ENCODE results near the gene ATF2.
"Not testable (repeated sequence)": the region's sequence is repeated elsewhere in the genome, so short reads cannot be mapped to it uniquely, and the experiment has no call there.

The ATF2 gene

GRCh38 chr2:175097297-175097696, 70.7 kb downstream of the ATF2 start:
- no peak for DNase-seq

GRCh38 chr2:175084117-175084516, 83.9 kb downstream of the ATF2 start:
- DNase-seq = not testable (repeated sequence)

- no peak for DNase-seq
Measured at GRCh38 chr2:175080479-175080878, 87.5 kb downstream of the ATF2 start.

- no peak for DNase-seq
Measured at GRCh38 chr2:175076272-175076671, 91.7 kb downstream of the ATF2 start.

GRCh38 chr2:175074478-175074877, 93.5 kb downstream of the ATF2 start:
- no peak for DNase-seq

- no peak for DNase-seq
Measured at GRCh38 chr2:175068534-175068933, 99.5 kb downstream of the ATF2 start.

GRCh38 chr2:175066411-175066810, 101.6 kb downstream of the ATF2 start:
- no peak for DNase-seq

- no peak for DNase-seq
Measured at GRCh38 chr2:175064797-175065196, 103.2 kb downstream of the ATF2 start.

- no peak for DNase-seq
Measured at GRCh38 chr2:175063741-175064140, 104.3 kb downstream of the ATF2 start.

GRCh38 chr2:175062787-175063585, 105.0 kb downstream of the ATF2 start:
- DNase-seq = no peak

GRCh38 chr2:175057078-175057685, 110.8 kb downstream of the ATF2 start:
- no peak for DNase-seq

GRCh38 chr2:175055993-175056392, 112.0 kb downstream of the ATF2 start:
- no peak for DNase-seq

- DNase-seq = no peak
Measured at GRCh38 chr2:175054340-175054739, 113.7 kb downstream of the ATF2 start.

GRCh38 chr2:175049661-175050060, 118.3 kb downstream of the ATF2 start:
- no peak for DNase-seq

GRCh38 chr2:175048275-175048674, 119.7 kb downstream of the ATF2 start:
- no peak for DNase-seq

GRCh38 chr2:175039490-175039889, 128.5 kb downstream of the ATF2 start:
- no peak for DNase-seq

- no peak for DNase-seq
Measured at GRCh38 chr2:175039031-175039430, 129.0 kb downstream of the ATF2 start.

GRCh38 chr2:175037941-175038340, 130.1 kb downstream of the ATF2 start:
- DNase-seq = no peak

GRCh38 chr2:175036582-175037018, 131.4 kb downstream of the ATF2 start:
- peak in 1 of 51 donors; percentile 12 for DNase-seq

GRCh38 chr2:175035806-175036205, 132.2 kb downstream of the ATF2 start:
- no peak for DNase-seq

- no peak for DNase-seq
Measured at GRCh38 chr2:175034716-175035115, 133.3 kb downstream of the ATF2 start.

GRCh38 chr2:175030380-175031271, 137.4 kb downstream of the ATF2 start:
- peak in 4 of 51 donors; percentile 1 to 19 (median 12) for DNase-seq
